PC-9 (cell line): Measurements from ENCODE around the gene G0S2.

Experiments
- EZH2 ChIP-seq: fragments of 200-600 bp; sonication (generic); IDR thresholded peaks from 2 replicates; pipeline ENCODE4 v1.8.0; 2017; ENCODE audit warnings: antibody characterized with exemption, low read depth
- TF ChIP-seq, protein P1 (sequence below): fragments of 200-600 bp; sonication (generic); conservative IDR thresholded peaks from 2 replicates; pipeline ENCODE4 v1.6.1; 2017; ENCODE audit warnings: mixed run types, antibody characterized with exemption, mild to moderate bottlenecking, moderate library complexity

DNA sequence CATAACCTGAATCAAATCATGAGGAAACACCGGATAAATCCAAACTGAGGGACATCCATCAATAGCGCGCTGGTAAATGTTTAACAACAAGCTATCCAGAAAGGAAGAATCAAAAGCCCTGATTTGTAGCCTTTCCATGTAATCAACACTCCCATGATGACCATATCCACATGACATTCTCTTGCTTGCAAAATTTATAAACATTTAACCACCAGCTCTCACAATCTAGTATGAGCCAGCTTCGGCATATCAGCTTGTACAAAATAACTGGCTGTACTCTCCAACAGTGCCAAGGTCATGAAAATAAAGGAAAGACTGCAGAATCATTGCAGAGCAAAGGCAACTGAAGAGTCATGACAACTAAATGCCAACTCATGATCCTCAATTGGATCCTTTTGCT lies 45.1 kb downstream of the G0S2 start:
- TF ChIP-seq, protein P1, sequence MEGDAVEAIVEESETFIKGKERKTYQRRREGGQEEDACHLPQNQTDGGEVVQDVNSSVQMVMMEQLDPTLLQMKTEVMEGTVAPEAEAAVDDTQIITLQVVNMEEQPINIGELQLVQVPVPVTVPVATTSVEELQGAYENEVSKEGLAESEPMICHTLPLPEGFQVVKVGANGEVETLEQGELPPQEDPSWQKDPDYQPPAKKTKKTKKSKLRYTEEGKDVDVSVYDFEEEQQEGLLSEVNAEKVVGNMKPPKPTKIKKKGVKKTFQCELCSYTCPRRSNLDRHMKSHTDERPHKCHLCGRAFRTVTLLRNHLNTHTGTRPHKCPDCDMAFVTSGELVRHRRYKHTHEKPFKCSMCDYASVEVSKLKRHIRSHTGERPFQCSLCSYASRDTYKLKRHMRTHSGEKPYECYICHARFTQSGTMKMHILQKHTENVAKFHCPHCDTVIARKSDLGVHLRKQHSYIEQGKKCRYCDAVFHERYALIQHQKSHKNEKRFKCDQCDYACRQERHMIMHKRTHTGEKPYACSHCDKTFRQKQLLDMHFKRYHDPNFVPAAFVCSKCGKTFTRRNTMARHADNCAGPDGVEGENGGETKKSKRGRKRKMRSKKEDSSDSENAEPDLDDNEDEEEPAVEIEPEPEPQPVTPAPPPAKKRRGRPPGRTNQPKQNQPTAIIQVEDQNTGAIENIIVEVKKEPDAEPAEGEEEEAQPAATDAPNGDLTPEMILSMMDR: no peak
- TF ChIP-seq EZH2: no peak
